ENCODE results near the gene LETMD1. TPM values are rescaled to one million over a fixed set of nuclear protein-coding genes. Genes with fewer than 3 reads are reported as not detected.

LETMD1 gene
- total and polyA plus RNA-seq, 2 of the 8 experiments (the other 6 are each of a cell fraction or from before 2014, with no cell fraction given): 39.4 to 65.3 TPM

GRCh38 chr12:51020448-51021182, 27.5 kb upstream of the LETMD1 start:
- Histone ChIP-seq H3K4me1 (replicated peaks in 1 of 4; ENCODE audit: control insufficient read depth in 3 of 4, insufficient read depth in 4 of 4, low read length in 3 of 4) (peaks cover 2 to 6% (median 5%) of the 10 kb centered on the region in 4 experiments; a peak in 6 of 7 replicates), H3K23ac (ENCODE audit: insufficient read length) (no peak overlapping the region), H3K27me3 (replicated peaks in 1 of 4; ENCODE audit: control insufficient read depth in 3 of 4, extremely low read depth in 1 of 4, insufficient read depth in 3 of 4, low read length in 3 of 4) (no peaks in the 10 kb centered on the region), H3K79me2 (ENCODE audit: control insufficient read depth in 1 of 2, insufficient read depth in 2 of 2, low read length in 2 of 2) (peaks cover 15 to 90% of the 10 kb centered on the region in 2 experiments), H3K18ac (ENCODE audit: extremely low read depth, low read length) (no peak overlapping the region), H4K91ac (replicated peaks; ENCODE audit: insufficient read length, low read length) (no peak overlapping the region), H3K56ac (replicated peaks; ENCODE audit: insufficient read length, low read depth, low read length) (no peak overlapping the region), H3K4me2 (ENCODE audit: insufficient read depth in 1 of 2, low read depth in 2 of 2, low read length in 2 of 2) (no peak overlapping the region), H2BK5ac (ENCODE audit: low read depth, low read length) (no peak overlapping the region), H3K14ac (ENCODE audit: insufficient read length) (no peak overlapping the region), H2BK12ac (ENCODE audit: low read depth, low read length) (no peak overlapping the region), H2AK5ac (ENCODE audit: low read depth, low read length) (no peak overlapping the region), H3K9ac (replicated peaks in 1 of 4; ENCODE audit: extremely low read depth in 1 of 4, low read depth in 3 of 4, low read length in 3 of 4) (no peak overlapping the region), H4K5ac (ENCODE audit: insufficient read length, low read depth, low read length) (no peak overlapping the region), H3K4ac (replicated peaks; ENCODE audit: insufficient read length, low read depth, low read length) (no peak overlapping the region), H3K23me2 (ENCODE audit: low read depth, low read length) (peaks cover 1% of the 10 kb centered on the region; the same call in 1 of the 2 replicates), H2AFZ (ENCODE audit: low read length) (no peak overlapping the region), H3K79me1 (ENCODE audit: low read depth, low read length) (peaks cover 4% of the 10 kb centered on the region; the same call in 1 of the 2 replicates), H2BK20ac (ENCODE audit: low read length) (no peak overlapping the region), H2BK15ac (ENCODE audit: low read length) (no peak overlapping the region), H3K9me3 (ENCODE audit: insufficient read depth in 2 of 2, low read depth in 1 of 2, low read length in 1 of 2) (no peaks in the 10 kb centered on the region), H3K4me3 (ENCODE audit: extremely low read depth in 1 of 4, insufficient read depth in 2 of 4, low read depth in 3 of 4, low read length in 4 of 4) (no peak overlapping the region), H4K8ac (ENCODE audit: extremely low read depth, insufficient read depth, low read length) (no peak overlapping the region), H2BK120ac (replicated peaks; ENCODE audit: low read depth, low read length) (no peak overlapping the region), H3K36me3 (ENCODE audit: control insufficient read depth in 2 of 4, insufficient read depth in 4 of 4, low read length in 3 of 4) (no peaks in the 10 kb centered on the region), H4K20me1 (replicated peaks in 1 of 2; ENCODE audit: control insufficient read depth in 1 of 2, insufficient read depth in 2 of 2, low read length in 2 of 2) (no peaks in the 10 kb centered on the region), H3K27ac (ENCODE audit: low read depth, low read length) (no peak overlapping the region)
- no peak for DNase-seq (ENCODE audit: low read depth in 1 of 2, low spot score in 2 of 2)
- POLR2A ChIA-PET (ENCODE audit: partially characterized antibody): interaction anchor here (1.0 kb wide), 1 partner anchor 49 kb away, joined by 3 read pairs; no protein-coding TSS in a partner anchor
- CTCF ChIA-PET (ENCODE audit: partially characterized antibody): interaction anchor here (0.6 to 1.6 kb wide), 7 partner anchors 8 to 256 kb away, joined by 3 to 5 read pairs (median 3); partner anchors contain the start of gene ATF1
- 89% methylated on average over 7 of the region's 7 CpGs; no CpG with 5 or more reads in 1 of the 2 experiments for WGBS, 2 experiments (ENCODE audit: extremely low coverage in 1 of 2, insufficient coverage in 1 of 2, insufficient read length in 1 of 2, insufficient replicate concordance in 2 of 2, low coverage in 1 of 2, low lambda C conversion rate in 2 of 2, missing lambda C conversion rate in 1 of 2)
- FAIRE-seq: no peak
- TF ChIP-seq BRCA1 (IDR thresholded peaks at IDR 0.05; ENCODE audit: low read depth, low read length) (no peak), CHD2 (IDR thresholded peaks at IDR 0.05; ENCODE audit: low read length) (no peak), HDAC6 (IDR thresholded peaks at IDR 0.05; ENCODE audit: low read depth, low read length) (no peak), SP4 (IDR thresholded peaks at IDR 0.05; ENCODE audit: low read length) (no peak), YY1 (IDR thresholded peaks at IDR 0.05; ENCODE audit: low read depth, low read length) (no peak), RAD21 (IDR thresholded peaks at IDR 0.05 in 1 of 2, conservative IDR thresholded peaks at IDR 0.05 in 1 of 2; ENCODE audit: low read depth in 2 of 2, low read length in 2 of 2) (no peak), ZNF274 (IDR thresholded peaks at IDR 0.05; ENCODE audit: borderline replicate concordance, extremely low read depth, low read length) (no peak), USF2 (IDR thresholded peaks at IDR 0.05; ENCODE audit: low read length) (no peak), SUZ12 (IDR thresholded peaks at IDR 0.05; ENCODE audit: low read length) (no peak), NRF1 (IDR thresholded peaks at IDR 0.05; ENCODE audit: low read depth, low read length) (no peak), RXRA (IDR thresholded peaks at IDR 0.05; ENCODE audit: insufficient read depth, low read depth, low read length) (no peak), POU5F1 (IDR thresholded peaks at IDR 0.05; ENCODE audit: low read depth, low read length) (no peak)
